Measurements from ENCODE around the gene SH3BGRL3. TPM values are rescaled to one million over a fixed set of nuclear protein-coding genes. Genes with fewer than 3 reads are reported as not detected.
A peak's percentile ranks its signal among the peaks of the same experiment; 100 is the strongest.

The SH3BGRL3 gene
- total RNA-seq, 1 donor from 2014 or later = 204 TPM

- no peaks in the 10 kb centered on the region for H3K4me1 ChIP-seq
- intact Hi-C loops (cut with DNase I) = no loop called here
- H3K27me3 ChIP-seq (ENCODE audit: low read depth) = no peaks in the 10 kb centered on the region
- H3K9me3 ChIP-seq = no peaks in the 10 kb centered on the region
- no peak for DNase-seq
- TF ChIP-seq CTCF (IDR thresholded peaks at IDR 0.05) = no peak
- H3K4me3 ChIP-seq = no peak overlapping the region
- H3K36me3 ChIP-seq = peaks cover 50% of the 10 kb centered on the region
- no peak for ATAC-seq
- H3K27ac ChIP-seq = no peak overlapping the region
Measured at GRCh38 chr1:26263212-26263611, 16.7 kb upstream of the SH3BGRL3 start.

GRCh38 chr1:26265405-26265804, 14.5 kb upstream of the SH3BGRL3 start:
- DNase-seq = no peak

GRCh38 chr1:26268290-26269197, 11.3 kb upstream of the SH3BGRL3 start:
- TF ChIP-seq CTCF (IDR thresholded peaks at IDR 0.05) = no peak
- DNase-seq = no peak
- intact Hi-C loops (cut with DNase I) = no loop called here
- Histone ChIP-seq H3K27ac (no peak overlapping the region), H3K4me1 (no peaks in the 10 kb centered on the region), H3K36me3 (peaks cover 27% of the 10 kb centered on the region), H3K4me3 (no peak overlapping the region), H3K27me3 (ENCODE audit: low read depth) (no peaks in the 10 kb centered on the region), H3K9me3 (no peaks in the 10 kb centered on the region)
- no peak for ATAC-seq

More at GRCh38 chr1:26265405-26265804, 14.5 kb upstream of the SH3BGRL3 start:
- ATAC-seq = no peak
- intact Hi-C loops (cut with DNase I) = no loop called here
- no peak for TF ChIP-seq CTCF (IDR thresholded peaks at IDR 0.05)
- H3K36me3 ChIP-seq = peaks cover 33% of the 10 kb centered on the region
- no peaks in the 10 kb centered on the region for H3K27me3 ChIP-seq (ENCODE audit: low read depth)
- H3K9me3 ChIP-seq = no peaks in the 10 kb centered on the region
- H3K4me1 ChIP-seq = no peaks in the 10 kb centered on the region
- H3K27ac ChIP-seq = no peak overlapping the region
- H3K4me3 ChIP-seq = no peak overlapping the region

- DNase-seq (no peak), ATAC-seq (no peak)
- intact Hi-C loops (cut with DNase I) = no loop called here
- Histone ChIP-seq H3K4me3 (no peak overlapping the region), H3K9me3 (no peaks in the 10 kb centered on the region), H3K36me3 (peaks cover 21% of the 10 kb centered on the region), H3K27me3 (ENCODE audit: low read depth) (no peaks in the 10 kb centered on the region), H3K4me1 (no peaks in the 10 kb centered on the region), H3K27ac (no peak overlapping the region)
- no peak for TF ChIP-seq CTCF (IDR thresholded peaks at IDR 0.05)
Measured at GRCh38 chr1:26269198-26269550, 10.7 kb upstream of the SH3BGRL3 start.

GRCh38 chr1:26274801-26275425, 5.0 kb upstream of the SH3BGRL3 start:
- peak; percentile 6 to 13 for ATAC-seq
- Histone ChIP-seq H3K4me3 (no peak overlapping the region), H3K9me3 (no peaks in the 10 kb centered on the region), H3K4me1 (peaks cover 50% of the 10 kb centered on the region), H3K27me3 (ENCODE audit: low read depth) (no peaks in the 10 kb centered on the region), H3K36me3 (peaks cover 21% of the 10 kb centered on the region), H3K27ac (peak overlapping the region; percentile 96)
- intact Hi-C loops (cut with DNase I) = no loop called here
- peak; percentile 59 for DNase-seq
- TF ChIP-seq CTCF (IDR thresholded peaks at IDR 0.05) = no peak
